Activated T-cell treated with anti-CD3 and anti-CD28 coated beads, Interleukin-2, amount 50 U/mL, for 72 hours (primary cell): Measurements from ENCODE around the gene KIAA1328. TPM values are rescaled to one million over a fixed set of nuclear protein-coding genes. Genes with fewer than 3 reads are reported as not detected.

Source experiments
- ATAC-seq, 2 donors: fragments of 150-1000 bp; cut with Tn5 transposase; replicated peaks in 1 of 2; 2 replicates each; pipeline ENCODE4 v1.10.0; 2021; ENCODE audit warnings: moderate library complexity in 2 of 2, mild to moderate bottlenecking in 1 of 2
- DNase-seq, 2 donors: peaks; one replicate each; pipeline ENCODE4 v3.0.0; 2021 to 2022; ENCODE audit warnings: mixed read lengths in 1 of 2
- H3K27ac Mint-ChIP-seq: one replicate; pipeline ENCODE4 v1.8.0; 2022; ENCODE audit warnings: mild to moderate bottlenecking, moderate library complexity, mixed read lengths
- H3K27me3 Mint-ChIP-seq: one replicate; pipeline ENCODE4 v1.8.0; 2022; ENCODE audit warnings: low read depth, mixed read lengths
- H3K36me3 Mint-ChIP-seq, 2 donors: one replicate each; pipeline ENCODE4 v1.8.0; 2022; ENCODE audit warnings: mixed read lengths in 2 of 2, mild to moderate bottlenecking in 1 of 2; ENCODE audit not compliant: insufficient read depth in 2 of 2
- H3K4me1 Mint-ChIP-seq: one replicate; pipeline ENCODE4 v1.8.0; 2022; ENCODE audit warnings: low read depth, mixed read lengths
- H3K4me3 Mint-ChIP-seq, 2 donors: one replicate each; pipeline ENCODE4 v1.8.0; 2022; ENCODE audit warnings: mild to moderate bottlenecking in 2 of 2, mixed read lengths in 2 of 2, moderate library complexity in 2 of 2
- H3K9me3 Mint-ChIP-seq, 2 donors: one replicate each; pipeline ENCODE4 v1.8.0; 2022; ENCODE audit warnings: mixed read lengths in 2 of 2
- total RNA-seq, 2 donors: library from RNA; stranded (reverse); gene quantifications; one replicate each; pipeline ENCODE4 v1.2.3, GENCODE V29; 2022

KIAA1328 gene
- total RNA-seq, 2 donors from 2014 or later: 7.8 to 9.4 TPM

- DNase-seq: no peak
Observed at GRCh38 chr18:37252342-37252741, 423.4 kb downstream of the KIAA1328 start.

GRCh38 chr18:37252854-37253393, 424.0 kb downstream of the KIAA1328 start:
- no peak for DNase-seq
- Mint-ChIP-seq H3K27me3 (peaks cover 66% of the 10 kb centered on the region), H3K4me1 (peaks cover 8% of the 10 kb centered on the region), H3K4me3 (peak overlapping the region; percentile 29 to 55), H3K27ac (no peak overlapping the region), H3K9me3 (no peaks in the 10 kb centered on the region), H3K36me3 (no peaks in the 10 kb centered on the region)
- ATAC-seq: no peak

More at GRCh38 chr18:37252342-37252741, 423.4 kb downstream of the KIAA1328 start:
- ATAC-seq: no peak
- H3K9me3 Mint-ChIP-seq: no peaks in the 10 kb centered on the region
- H3K36me3 Mint-ChIP-seq: no peaks in the 10 kb centered on the region
- H3K27me3 Mint-ChIP-seq: peaks cover 60% of the 10 kb centered on the region
- H3K4me1 Mint-ChIP-seq: peaks cover 8% of the 10 kb centered on the region
- H3K4me3 Mint-ChIP-seq: peak overlapping the region in 1 of 2 donors; percentile 55
- no peak overlapping the region for H3K27ac Mint-ChIP-seq

DNA sequence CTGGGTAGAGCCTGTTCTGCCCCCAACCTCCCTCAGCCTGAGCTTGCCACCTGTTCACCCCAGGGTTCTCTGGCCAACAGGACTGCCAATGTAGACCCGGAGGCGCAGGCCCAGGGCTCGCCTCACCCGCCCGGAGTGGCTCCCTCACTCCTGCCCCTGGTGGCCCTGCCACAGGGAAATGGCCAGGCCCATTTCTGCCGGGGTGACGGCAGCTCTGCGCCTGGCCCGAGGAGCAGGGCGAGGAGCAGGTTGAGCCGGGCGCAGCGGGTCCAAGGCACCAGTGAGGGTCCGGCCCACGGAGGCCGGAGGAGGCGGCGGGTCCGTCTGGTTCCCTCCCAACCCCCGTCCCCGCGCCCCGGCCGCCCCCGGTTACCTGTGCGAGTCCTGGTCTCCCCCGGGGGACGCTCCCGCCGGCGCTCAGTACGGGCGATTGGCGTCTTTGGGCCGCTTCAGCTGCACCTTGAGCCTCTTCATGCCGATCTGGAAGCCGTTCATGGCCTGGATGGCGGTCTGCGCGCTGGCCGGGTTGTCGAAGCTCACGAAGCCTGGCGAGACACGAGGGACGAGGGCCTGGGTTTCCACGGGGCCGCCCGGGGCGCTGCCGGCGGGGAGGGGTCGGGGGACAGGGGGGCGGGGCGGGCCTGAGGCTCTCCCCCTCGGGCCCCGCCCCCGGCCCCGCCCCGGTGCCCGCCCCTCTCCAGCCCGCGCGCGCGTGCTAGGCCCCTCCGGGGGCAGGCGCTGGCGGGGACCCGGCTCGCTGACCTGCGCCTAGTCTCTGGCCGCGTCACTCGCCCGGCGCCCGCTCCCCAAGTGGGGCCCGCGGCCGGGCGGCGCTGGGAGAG, 424.7 kb downstream of the KIAA1328 start:
- Mint-ChIP-seq H3K27ac (no peak overlapping the region), H3K36me3 (no peaks in the 10 kb centered on the region), H3K4me1 (peaks cover 8% of the 10 kb centered on the region), H3K4me3 (peak overlapping the region; percentile 29 to 61), H3K9me3 (no peaks in the 10 kb centered on the region), H3K27me3 (peaks cover 73% of the 10 kb centered on the region)
- ATAC-seq: peak; percentile 58 to 63
- DNase-seq: peak in 1 of 2 donors; percentile 3

DNA sequence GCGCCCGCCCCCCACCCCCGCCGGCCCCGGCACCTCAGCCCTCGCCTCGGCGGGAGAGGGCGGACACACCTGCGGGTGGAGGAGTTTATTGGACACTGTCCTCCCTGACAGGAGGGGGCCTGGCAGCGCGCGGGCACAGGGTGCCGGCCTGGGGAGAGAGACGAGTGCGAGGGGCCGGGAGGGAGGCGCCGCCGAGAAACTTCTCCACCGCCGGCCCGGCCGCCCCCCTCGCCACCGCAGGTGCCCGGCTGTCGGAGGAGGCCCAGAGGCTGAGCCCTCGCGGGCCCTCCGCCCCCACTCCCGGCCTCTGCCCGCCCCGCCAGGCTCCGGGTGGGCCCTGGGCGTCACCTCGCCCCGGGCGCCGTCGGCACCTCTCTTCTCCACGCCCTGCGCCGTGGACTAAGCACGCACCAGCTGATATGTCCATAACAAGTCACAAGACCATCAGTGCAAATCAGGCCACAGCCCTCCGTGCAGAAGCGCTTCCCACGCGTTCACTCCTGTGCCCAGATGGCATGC, 425.4 kb downstream of the KIAA1328 start:
- no peak overlapping the region for H3K27ac Mint-ChIP-seq
- DNase-seq: no peak
- peaks cover 73% of the 10 kb centered on the region for H3K27me3 Mint-ChIP-seq
- no peaks in the 10 kb centered on the region for H3K36me3 Mint-ChIP-seq
- H3K4me3 Mint-ChIP-seq: peak overlapping the region; percentile 57 to 76
- H3K4me1 Mint-ChIP-seq: peaks cover 8% of the 10 kb centered on the region
- peak in 1 of 2 donors; percentile 12 for ATAC-seq
- no peaks in the 10 kb centered on the region for H3K9me3 Mint-ChIP-seq

- peaks cover 8% of the 10 kb centered on the region for H3K4me1 Mint-ChIP-seq
- peak overlapping the region; percentile 57 to 76 for H3K4me3 Mint-ChIP-seq
- ATAC-seq (no peak), DNase-seq (no peak)
- peaks cover 69% of the 10 kb centered on the region for H3K27me3 Mint-ChIP-seq
- H3K27ac Mint-ChIP-seq: no peak overlapping the region
- H3K9me3 Mint-ChIP-seq: no peaks in the 10 kb centered on the region
- no peaks in the 10 kb centered on the region for H3K36me3 Mint-ChIP-seq
Observed at GRCh38 chr18:37254973-37255372, 426.0 kb downstream of the KIAA1328 start.

GRCh38 chr18:37258131-37258530, 429.2 kb downstream of the KIAA1328 start:
- H3K27ac Mint-ChIP-seq: no peak overlapping the region
- H3K9me3 Mint-ChIP-seq: no peaks in the 10 kb centered on the region
- no peaks in the 10 kb centered on the region for H3K36me3 Mint-ChIP-seq
- no peak overlapping the region for H3K4me3 Mint-ChIP-seq
- no peaks in the 10 kb centered on the region for H3K4me1 Mint-ChIP-seq
- DNase-seq: no peak
- peaks cover 43% of the 10 kb centered on the region for H3K27me3 Mint-ChIP-seq
- ATAC-seq: no peak

- no peak for DNase-seq
- H3K36me3 Mint-ChIP-seq: no peaks in the 10 kb centered on the region
- no peaks in the 10 kb centered on the region for H3K4me1 Mint-ChIP-seq
- H3K9me3 Mint-ChIP-seq: no peaks in the 10 kb centered on the region
- peaks cover 43% of the 10 kb centered on the region for H3K27me3 Mint-ChIP-seq
- no peak for ATAC-seq
- H3K4me3 Mint-ChIP-seq: no peak overlapping the region
- H3K27ac Mint-ChIP-seq: no peak overlapping the region
Observed at GRCh38 chr18:37258819-37259218, 429.9 kb downstream of the KIAA1328 start.

- ATAC-seq (no peak), DNase-seq (no peak)
- no peaks in the 10 kb centered on the region for H3K9me3 Mint-ChIP-seq
- no peak overlapping the region for H3K27ac Mint-ChIP-seq
- no peaks in the 10 kb centered on the region for H3K4me1 Mint-ChIP-seq
- peaks cover 38% of the 10 kb centered on the region for H3K27me3 Mint-ChIP-seq
- no peak overlapping the region for H3K4me3 Mint-ChIP-seq
- no peaks in the 10 kb centered on the region for H3K36me3 Mint-ChIP-seq
Observed at GRCh38 chr18:37259711-37260110, 430.8 kb downstream of the KIAA1328 start.

GRCh38 chr18:37260367-37261093, 431.6 kb downstream of the KIAA1328 start:
- ATAC-seq: no peak
- Mint-ChIP-seq H3K4me1 (no peaks in the 10 kb centered on the region), H3K9me3 (peaks cover 0 to 3% of the 10 kb centered on the region in 2 donors)

GRCh38 chr18:37261246-37261840, 432.4 kb downstream of the KIAA1328 start:
- Mint-ChIP-seq H3K4me1 (no peaks in the 10 kb centered on the region), H3K27me3 (peaks cover 22% of the 10 kb centered on the region), H3K4me3 (no peak overlapping the region), H3K36me3 (no peaks in the 10 kb centered on the region), H3K9me3 (peaks cover 0 to 3% of the 10 kb centered on the region in 2 donors), H3K27ac (no peak overlapping the region)
- DNase-seq (no peak), ATAC-seq (no peak)

More at GRCh38 chr18:37260367-37261093, 431.6 kb downstream of the KIAA1328 start:
- no peak overlapping the region for H3K4me3 Mint-ChIP-seq
- no peaks in the 10 kb centered on the region for H3K36me3 Mint-ChIP-seq
- no peak overlapping the region for H3K27ac Mint-ChIP-seq
- peaks cover 30% of the 10 kb centered on the region for H3K27me3 Mint-ChIP-seq
- DNase-seq: no peak

- no peak overlapping the region for H3K4me3 Mint-ChIP-seq
- ATAC-seq: no peak
- no peaks in the 10 kb centered on the region for H3K4me1 Mint-ChIP-seq
- no peak overlapping the region for H3K27ac Mint-ChIP-seq
- no peak for DNase-seq
- peaks cover 17% of the 10 kb centered on the region for H3K27me3 Mint-ChIP-seq
- H3K9me3 Mint-ChIP-seq: peaks cover 0 to 3% of the 10 kb centered on the region in 2 donors
- no peaks in the 10 kb centered on the region for H3K36me3 Mint-ChIP-seq
Observed at GRCh38 chr18:37261988-37262387, 433.1 kb downstream of the KIAA1328 start.

GRCh38 chr18:37264956-37265355, 436.0 kb downstream of the KIAA1328 start:
- Mint-ChIP-seq H3K4me3 (no peak overlapping the region), H3K9me3 (peaks cover 0 to 3% of the 10 kb centered on the region in 2 donors), H3K27ac (no peak overlapping the region), H3K27me3 (no peaks in the 10 kb centered on the region), H3K4me1 (no peaks in the 10 kb centered on the region), H3K36me3 (no peaks in the 10 kb centered on the region)
- ATAC-seq (no peak), DNase-seq (no peak)
